GM18507 (cell line): ENCODE measurements around the gene ST8SIA5.

ENCODE experiments used
- DNase-seq: peaks from one replicate; pipeline ENCODE4 v3.0.0; 2011; ENCODE audit warnings: low read depth; ENCODE audit not compliant: insufficient read length; ENCODE audit errors: extremely low spot score
- FAIRE-seq: peaks from 2 replicates; lab custom pipeline; 2011; peaks lifted over from hg19 to GRCh38; lab: Jason Lieb, UNC

ST8SIA5 gene

GRCh38 chr18:46679846-46680598, 76.8 kb downstream of the ST8SIA5 start:
- FAIRE-seq (no peak), DNase-seq (no peak)

DNA sequence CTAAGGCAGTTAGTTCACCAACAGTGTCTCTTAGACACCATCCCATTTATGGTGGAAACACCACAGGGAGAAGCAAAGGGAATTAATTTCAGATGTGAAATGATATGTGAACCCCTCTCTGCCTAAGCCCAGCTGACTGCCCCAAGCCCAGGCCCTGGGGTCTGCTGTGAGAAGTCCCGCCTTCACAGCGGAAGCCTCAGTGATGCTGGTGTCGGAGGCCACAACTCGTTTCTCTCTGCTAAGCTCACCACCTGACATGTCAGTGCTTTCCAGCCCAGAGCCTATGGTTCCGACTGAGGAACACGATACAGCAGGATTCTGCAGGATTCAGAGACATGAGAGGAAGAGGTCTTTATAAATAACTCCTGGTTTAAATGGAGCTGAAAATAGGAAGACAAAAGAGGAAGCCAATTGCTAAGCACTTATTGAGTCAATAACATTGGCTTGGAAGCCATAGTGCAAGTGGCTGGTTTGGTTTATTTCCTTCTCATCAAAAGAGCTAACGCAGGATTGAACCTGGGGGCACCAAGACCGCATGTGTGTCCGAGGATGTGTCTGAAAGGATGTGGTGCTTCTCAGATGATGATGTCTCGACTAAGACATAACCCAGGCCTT, 78.0 kb downstream of the ST8SIA5 start:
- no peak for DNase-seq
- FAIRE-seq, result no peak

- DNase-seq (no peak), FAIRE-seq (no peak)
Observed at GRCh38 chr18:46678041-46678440, 78.8 kb downstream of the ST8SIA5 start.

DNA sequence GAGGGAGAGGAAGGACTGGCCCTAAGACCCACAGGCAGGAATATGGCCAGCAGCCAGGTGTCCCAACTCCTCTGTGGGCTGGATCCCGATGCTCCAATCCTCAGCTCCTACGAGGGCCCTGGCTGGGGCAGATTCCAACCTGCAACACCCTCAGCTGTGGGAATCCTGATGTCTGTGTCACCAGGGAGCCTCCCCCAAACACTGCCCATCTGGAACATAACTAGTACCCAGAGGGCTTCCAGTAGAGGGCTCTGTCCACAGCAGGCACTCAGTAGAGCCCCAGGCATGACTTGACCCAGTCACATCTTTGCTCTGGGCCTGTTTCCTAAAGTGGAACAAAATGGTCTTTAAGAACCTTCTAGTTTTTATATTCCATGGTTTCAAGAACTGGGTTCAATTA, 79.2 kb downstream of the ST8SIA5 start:
- DNase-seq, result no peak
- FAIRE-seq, result no peak

DNA sequence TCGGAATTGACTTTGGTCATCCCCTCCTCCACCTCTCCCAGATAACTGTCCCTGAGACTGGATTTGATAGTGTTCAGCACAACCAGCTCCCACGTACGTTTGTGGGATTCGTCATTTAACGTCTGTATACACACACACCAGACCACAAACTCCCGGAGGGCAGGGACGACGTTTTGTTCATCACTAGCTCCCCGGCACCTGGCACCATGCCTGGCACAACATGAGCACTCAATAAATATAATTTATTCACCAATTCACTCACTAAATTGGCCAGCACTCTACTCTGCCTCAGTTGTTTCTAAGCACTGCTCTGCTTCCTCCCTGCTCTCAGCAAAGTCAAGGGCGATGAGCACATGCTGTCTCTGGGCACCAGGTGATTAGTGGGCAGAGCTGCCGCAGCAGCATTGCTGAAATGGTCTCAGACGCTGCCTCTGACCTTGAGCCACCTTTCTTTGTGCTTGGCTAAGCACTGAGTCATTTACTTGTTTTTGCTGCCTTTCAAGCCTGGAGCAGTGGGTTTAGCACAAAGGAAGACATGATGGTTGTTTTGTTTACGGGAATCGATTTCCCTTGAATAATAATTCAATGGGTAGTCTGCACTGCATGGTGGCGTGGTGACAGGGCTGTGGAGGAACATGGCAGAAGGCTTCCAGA, 80.5 kb downstream of the ST8SIA5 start:
- DNase-seq (no peak), FAIRE-seq (no peak)

- no peak for DNase-seq
- FAIRE-seq, result no peak
Observed at GRCh38 chr18:46675112-46675511, 81.7 kb downstream of the ST8SIA5 start.

DNA sequence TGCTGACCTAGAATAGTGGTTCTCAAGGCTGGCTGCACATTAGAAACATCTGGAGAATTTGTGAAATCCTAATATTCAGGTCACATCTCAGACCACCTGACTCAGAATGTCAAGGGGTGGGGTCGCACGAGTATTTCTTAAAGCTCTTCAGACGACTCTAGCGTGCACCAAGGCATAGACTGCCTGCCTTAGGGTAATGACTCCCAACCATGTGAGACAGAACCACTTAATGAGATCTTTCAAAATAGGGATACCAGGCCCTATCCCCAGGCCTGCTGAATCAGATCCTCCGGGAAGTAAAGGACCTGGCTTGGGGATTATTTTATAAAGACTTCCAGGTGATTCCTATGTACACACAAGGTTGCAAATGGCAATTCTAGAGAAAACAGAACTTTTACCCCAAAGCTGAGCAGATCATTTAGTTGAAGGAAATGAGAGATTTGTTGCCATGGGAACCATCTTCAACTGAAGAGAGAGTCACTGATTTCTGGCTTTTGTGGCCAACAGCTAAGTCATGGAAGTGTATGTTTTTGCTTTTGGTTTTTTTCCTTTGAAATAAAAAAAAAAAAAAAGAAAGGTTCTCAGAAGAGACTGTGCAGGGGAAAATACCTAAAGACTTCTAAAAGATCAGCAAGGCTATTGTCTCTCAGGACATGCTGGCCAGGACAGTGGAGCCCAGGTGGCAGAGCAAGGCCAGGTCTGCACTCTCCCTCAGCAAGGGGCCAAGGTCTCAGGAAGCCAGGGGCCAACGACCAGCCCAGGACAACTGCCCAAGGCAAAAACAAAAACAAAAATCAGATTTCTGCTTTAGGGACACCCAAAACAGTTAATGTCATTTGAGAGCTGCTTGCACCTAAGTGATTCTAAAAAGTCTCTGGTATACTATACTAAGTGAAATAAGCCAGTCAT, 84.5 kb downstream of the ST8SIA5 start:
- DNase-seq (no peak), FAIRE-seq (no peak)

DNA sequence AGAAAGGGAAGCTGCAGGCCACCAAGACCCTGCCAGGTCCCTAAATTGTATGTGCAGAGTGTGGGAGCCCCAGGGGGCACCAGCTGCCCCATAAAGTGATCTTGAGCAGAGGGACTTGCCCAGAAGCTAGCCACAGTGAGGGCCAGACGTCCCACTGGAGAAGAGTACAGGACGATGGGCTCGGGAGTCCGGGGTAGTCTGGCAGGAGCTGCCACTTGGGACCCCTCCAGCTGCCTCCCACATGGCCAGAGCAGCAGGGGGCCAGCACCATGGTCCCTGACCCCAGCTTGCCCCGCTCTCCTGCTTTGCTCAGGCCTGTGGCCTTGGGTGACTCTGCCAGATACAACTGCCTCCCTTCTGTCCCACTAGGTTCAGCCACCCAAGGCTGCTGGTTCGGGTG, 88.2 kb downstream of the ST8SIA5 start:
- no peak for FAIRE-seq

GRCh38 chr18:46668135-46668534, 88.7 kb downstream of the ST8SIA5 start:
- FAIRE-seq, result no peak
- DNase-seq, result no peak

More for the DNA sequence above, 88.2 kb downstream of the ST8SIA5 start:
- no peak for DNase-seq

- no peak for FAIRE-seq
- DNase-seq, result no peak
Observed at GRCh38 chr18:46663539-46663938, 93.3 kb downstream of the ST8SIA5 start.

DNA sequence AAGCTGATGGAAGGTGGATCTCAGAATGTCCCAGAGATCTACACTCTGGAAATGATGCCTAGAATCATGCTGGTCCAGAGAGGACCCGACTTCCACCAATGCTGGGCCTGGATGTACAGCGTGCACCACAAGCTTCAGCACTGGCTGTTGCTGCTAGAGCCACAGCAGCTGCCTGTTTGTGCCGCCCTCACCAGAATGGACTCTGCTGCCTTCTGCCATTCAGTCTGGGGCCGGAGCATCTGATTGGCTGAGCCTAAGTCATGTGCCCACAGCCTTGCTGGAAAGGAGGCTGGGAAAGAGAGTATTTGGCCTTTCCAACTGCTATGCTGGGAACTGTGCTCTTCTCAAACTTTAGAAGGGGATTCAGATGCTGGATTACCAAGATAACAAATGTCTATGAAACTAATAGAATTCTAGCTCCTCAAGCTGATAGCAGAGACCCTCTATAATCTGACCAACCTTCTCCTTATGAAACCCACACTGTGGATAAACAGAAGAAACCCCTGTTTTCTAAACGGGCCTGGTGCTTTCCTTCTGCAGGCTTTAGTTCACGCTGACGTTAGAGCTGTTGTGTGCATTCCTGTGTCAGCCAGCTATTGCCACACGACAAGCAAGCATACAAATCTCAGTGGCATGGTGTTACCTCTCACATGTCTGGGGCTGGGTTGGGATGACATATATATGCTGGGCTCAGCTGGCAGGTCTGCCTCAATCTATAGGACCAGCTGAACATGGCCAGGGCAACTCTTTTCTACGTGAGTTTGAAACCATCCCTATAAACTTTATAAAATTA, 95.7 kb downstream of the ST8SIA5 start:
- FAIRE-seq (no peak), DNase-seq (no peak)

DNA sequence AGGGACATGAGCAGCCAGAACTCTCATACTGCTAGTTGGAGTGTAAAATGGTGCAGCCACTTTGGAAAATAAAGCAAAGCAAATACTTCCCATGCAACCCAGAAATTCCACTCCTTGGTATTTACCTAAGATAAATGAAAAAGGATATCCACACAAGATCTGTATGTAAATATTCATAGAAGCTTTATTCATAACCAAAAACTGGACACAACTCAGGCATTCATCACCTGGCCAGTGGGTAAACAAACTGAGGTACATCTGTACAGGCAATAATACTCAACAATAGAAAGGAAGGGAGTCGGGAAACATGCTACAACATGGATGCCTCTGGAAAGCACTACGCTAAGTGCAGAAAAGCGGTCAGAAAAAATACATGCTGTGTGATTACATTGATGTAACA, 97.4 kb downstream of the ST8SIA5 start:
- FAIRE-seq, result no peak
- no peak for DNase-seq

DNA sequence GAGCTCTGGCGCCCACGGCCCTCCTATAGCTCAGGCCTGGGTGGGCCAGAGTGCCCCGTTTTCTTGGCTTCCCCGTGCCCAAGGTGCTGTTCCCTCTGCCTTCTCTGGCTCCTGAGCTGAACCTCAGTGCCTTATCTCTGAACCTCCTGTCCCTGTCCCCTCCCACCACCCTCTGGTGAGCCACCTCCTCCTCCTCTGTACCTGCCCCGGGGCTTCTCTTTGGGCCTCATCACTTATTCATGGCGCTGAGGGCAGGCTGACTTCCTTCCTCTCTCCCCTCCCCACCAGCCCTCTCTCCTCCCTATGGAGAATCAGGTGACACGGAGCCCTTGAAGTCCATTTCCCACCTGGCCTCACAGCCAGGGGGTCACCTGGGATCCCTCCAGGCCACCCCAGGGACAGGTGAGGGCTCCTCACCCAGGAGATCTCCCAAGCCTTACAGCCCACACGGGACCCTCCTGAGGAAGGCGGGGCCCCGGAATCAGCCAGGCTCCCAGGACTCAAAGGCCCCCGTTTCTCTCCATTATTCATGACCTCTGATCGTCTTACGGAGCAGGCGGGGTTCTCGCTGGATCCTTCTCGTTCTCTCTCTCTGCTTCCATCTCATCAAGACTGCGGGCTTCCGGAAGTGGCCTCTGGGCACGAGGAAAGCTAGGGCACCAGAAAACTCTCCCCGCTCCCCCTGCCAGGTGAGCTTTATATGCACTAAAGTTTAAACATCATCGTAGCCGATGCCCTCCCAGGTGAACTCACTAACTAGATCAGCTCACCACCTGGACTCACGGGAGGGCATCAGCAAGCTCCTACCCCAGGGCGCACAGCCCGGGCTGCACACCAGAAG, 99.5 kb downstream of the ST8SIA5 start, which contains the start of gene LOXHD1:
TSS of gene LOXHD1 (minus strand) at position 106 of the 841 bp plus-strand sequence. CDS start 187 bp downstream, outside the sequence.
- DNase-seq (no peak), FAIRE-seq (no peak)

GRCh38 chr18:46656326-46657114, 100.3 kb downstream of the ST8SIA5 start:
- no peak for FAIRE-seq
- no peak for DNase-seq

DNA sequence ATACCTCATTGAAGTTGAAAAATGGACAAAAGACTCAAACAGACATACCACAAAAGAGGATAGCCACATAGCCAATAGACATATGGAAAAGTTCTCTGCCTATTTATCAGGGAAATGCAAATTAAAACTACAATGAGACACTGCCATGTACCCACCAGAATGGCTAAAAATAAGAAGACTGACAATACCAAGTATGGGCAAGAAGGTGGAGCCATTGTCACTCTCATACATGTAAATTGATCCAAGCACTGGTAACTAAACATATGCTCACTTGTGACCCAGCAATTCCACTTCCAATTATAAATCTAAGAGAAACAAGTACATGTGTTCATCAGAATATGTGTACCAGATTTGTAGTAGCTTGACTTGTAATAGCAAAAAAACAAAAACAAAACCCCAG, 104.5 kb downstream of the ST8SIA5 start:
- FAIRE-seq (no peak), DNase-seq (no peak)

DNA sequence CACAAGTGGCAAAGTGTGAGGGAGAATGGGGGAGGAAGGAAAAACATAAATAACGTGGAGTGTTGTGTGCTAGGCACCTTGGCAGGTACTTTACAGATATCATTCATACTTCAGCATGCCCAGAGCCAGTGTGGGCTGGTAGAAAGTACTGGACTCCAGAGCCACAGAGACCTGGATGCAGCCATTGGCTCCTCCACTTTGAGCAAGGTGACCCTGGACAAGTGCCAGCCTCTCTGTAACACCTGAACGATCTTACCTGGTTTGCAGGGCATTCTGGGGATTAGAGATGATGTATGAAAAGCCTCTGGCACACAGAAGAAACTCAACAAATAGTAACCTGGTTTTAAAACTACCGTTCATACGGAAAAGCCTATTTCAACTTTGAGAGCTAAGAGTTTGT, 106.2 kb downstream of the ST8SIA5 start:
- DNase-seq (no peak), FAIRE-seq (no peak)

- no peak for FAIRE-seq
Observed at GRCh38 chr18:46649071-46649862, 107.6 kb downstream of the ST8SIA5 start.

More at GRCh38 chr18:46649071-46649862, 107.6 kb downstream of the ST8SIA5 start:
- DNase-seq, result no peak
